GM21360 (cell line): ENCODE data around the gene IL18RAP.

ENCODE experiments used
- ATAC-seq: cut with Tn5 transposase; IDR thresholded peaks from one replicate; pipeline ENCODE4 v1.9.1; 2021; ENCODE audit warnings: mild to moderate bottlenecking, moderate library complexity; ENCODE audit not compliant: unreplicated experiment

The IL18RAP gene

GRCh38 chr2:102492006-102492405 is 69.0 kb downstream of the IL18RAP start:
- no peak for ATAC-seq

DNA sequence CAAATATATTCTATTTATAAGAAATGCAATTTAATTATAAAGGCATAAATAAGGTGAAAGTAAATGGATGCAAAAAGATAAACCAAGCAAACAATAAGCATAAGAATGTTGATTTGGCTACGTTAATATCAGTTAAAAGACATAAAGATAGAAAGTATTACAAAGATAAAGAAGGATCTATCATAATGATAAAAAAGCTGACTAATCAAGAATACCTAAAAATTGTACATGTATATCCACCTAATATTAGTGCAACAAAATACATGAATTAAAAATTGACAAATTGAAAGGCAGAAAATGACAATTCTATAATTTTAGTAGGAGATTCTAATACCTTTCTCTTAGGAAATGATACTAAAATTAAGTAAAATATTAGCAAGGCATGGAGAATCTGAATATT is 71.6 kb downstream of the IL18RAP start:
- ATAC-seq = no peak

GRCh38 chr2:102498414-102498813 is 75.5 kb downstream of the IL18RAP start:
- no peak for ATAC-seq

DNA sequence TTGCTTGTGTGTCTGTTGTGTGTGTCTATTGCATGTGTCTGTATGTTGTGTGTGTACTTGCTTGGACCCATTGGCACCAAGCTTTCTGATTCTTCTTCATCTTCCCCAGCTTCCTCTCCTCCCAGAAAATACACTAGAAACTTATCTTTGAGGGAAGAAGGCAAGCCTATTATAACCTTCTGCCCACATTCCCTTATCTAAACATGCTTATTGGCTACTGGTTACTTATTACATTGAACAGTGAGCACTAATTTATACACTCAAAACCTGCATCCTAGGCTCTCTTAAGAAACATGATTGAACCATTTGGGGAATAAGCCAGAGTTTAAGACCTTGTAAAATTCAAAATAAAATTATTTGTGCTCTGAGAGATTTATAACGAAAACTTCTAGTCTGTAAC is 76.6 kb downstream of the IL18RAP start:
- ATAC-seq = no peak
